Measurements from ENCODE around the gene DOCK1.

The DOCK1 gene

GRCh38 chr10:126950401-126951105 lies 45.3 kb downstream of the DOCK1 start:
- DNase-seq (ENCODE audit: low read depth in 2 of 2): no peak

- no peak for DNase-seq (ENCODE audit: low read depth in 2 of 2)
These were observed 48.7 kb downstream of the DOCK1 start for GRCh38 chr10:126953886-126954285.

- no peak for DNase-seq (ENCODE audit: low read depth in 2 of 2)
These were observed 50.2 kb downstream of the DOCK1 start for GRCh38 chr10:126955396-126955795.

- DNase-seq (ENCODE audit: low read depth in 2 of 2): no peak
These were observed 50.9 kb downstream of the DOCK1 start for GRCh38 chr10:126955934-126956711.

- DNase-seq (ENCODE audit: low read depth in 2 of 2): no peak
These were observed 51.5 kb downstream of the DOCK1 start for GRCh38 chr10:126956712-126957108.

GRCh38 chr10:126957111-126957510 lies 51.9 kb downstream of the DOCK1 start:
- DNase-seq (ENCODE audit: low read depth in 2 of 2): no peak

- DNase-seq (ENCODE audit: low read depth in 2 of 2): no peak
These were observed 54.2 kb downstream of the DOCK1 start for GRCh38 chr10:126959431-126959830.

- DNase-seq (ENCODE audit: low read depth in 2 of 2): no peak
These were observed 54.9 kb downstream of the DOCK1 start for GRCh38 chr10:126959906-126960685.

GRCh38 chr10:126963354-126963753 lies 58.1 kb downstream of the DOCK1 start:
- DNase-seq (ENCODE audit: low read depth in 2 of 2): no peak

GRCh38 chr10:126964190-126964589 lies 59.0 kb downstream of the DOCK1 start:
- no peak for DNase-seq (ENCODE audit: low read depth in 2 of 2)

GRCh38 chr10:126966938-126967337 lies 61.7 kb downstream of the DOCK1 start:
- DNase-seq (ENCODE audit: low read depth in 2 of 2): no peak

- DNase-seq (ENCODE audit: low read depth in 2 of 2): no peak
These were observed 64.1 kb downstream of the DOCK1 start for GRCh38 chr10:126969310-126969709.

GRCh38 chr10:126972635-126973414 lies 67.6 kb downstream of the DOCK1 start:
- no peak for DNase-seq (ENCODE audit: low read depth in 2 of 2)

GRCh38 chr10:126975221-126975620 lies 70.0 kb downstream of the DOCK1 start:
- DNase-seq (ENCODE audit: low read depth in 2 of 2): no peak

- DNase-seq (ENCODE audit: low read depth in 2 of 2): no peak
These were observed 72.0 kb downstream of the DOCK1 start for GRCh38 chr10:126977216-126977615.

- no peak for DNase-seq (ENCODE audit: low read depth in 2 of 2)
These were observed 74.1 kb downstream of the DOCK1 start for GRCh38 chr10:126979311-126979710.

- no peak for DNase-seq (ENCODE audit: low read depth in 2 of 2)
These were observed 88.0 kb downstream of the DOCK1 start for GRCh38 chr10:126993208-126993607.

GRCh38 chr10:126997801-126998590 lies 92.8 kb downstream of the DOCK1 start:
- no peak for DNase-seq (ENCODE audit: low read depth in 2 of 2)

GRCh38 chr10:127000598-127000997 lies 95.4 kb downstream of the DOCK1 start:
- no peak for DNase-seq (ENCODE audit: low read depth in 2 of 2)

- DNase-seq (ENCODE audit: low read depth in 2 of 2): no peak
These were observed 97.9 kb downstream of the DOCK1 start for GRCh38 chr10:127003032-127003685.

Data from stimulated activated CD8-positive, alpha-beta memory T cell treated with anti-CD3 and anti-CD28 coated beads, Interleukin-7, amount 100 ng/mL, for 1 hour (primary cell).